Measurements from ENCODE around the gene RNLS.

Gene RNLS

DNA sequence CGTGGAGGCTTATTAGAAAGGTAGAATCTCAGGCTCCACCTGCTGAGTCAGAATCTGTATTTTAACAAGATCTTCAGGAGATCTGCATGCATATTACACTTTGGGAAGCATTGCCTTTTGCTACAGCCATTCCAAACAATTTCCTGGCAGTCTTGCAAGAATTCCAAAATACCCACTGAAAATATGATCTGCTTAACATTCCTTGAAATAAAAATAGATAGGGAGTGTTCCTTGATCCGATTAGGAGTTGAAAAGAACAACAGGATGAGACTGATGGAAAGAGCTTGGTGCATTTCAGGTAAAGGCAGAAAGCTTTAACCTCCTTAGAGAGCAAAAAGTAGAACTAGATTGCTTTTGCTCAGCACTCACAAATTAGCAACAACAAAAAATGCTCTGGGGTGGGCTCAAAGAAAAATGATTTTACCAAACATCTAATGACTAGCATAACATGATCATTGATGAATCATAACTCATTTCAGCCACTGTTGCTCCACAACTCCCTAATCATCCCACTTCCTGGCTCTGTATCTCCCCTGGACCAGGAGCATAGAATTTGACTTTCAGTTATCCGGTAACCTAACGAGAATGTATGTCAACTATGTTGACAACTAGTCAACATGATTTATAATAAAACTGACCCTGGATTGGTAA lies 115.2 kb downstream of the RNLS start:
- DNase-seq (ENCODE audit: low spot score), result no peak
- TF ChIP-seq, protein P1, sequence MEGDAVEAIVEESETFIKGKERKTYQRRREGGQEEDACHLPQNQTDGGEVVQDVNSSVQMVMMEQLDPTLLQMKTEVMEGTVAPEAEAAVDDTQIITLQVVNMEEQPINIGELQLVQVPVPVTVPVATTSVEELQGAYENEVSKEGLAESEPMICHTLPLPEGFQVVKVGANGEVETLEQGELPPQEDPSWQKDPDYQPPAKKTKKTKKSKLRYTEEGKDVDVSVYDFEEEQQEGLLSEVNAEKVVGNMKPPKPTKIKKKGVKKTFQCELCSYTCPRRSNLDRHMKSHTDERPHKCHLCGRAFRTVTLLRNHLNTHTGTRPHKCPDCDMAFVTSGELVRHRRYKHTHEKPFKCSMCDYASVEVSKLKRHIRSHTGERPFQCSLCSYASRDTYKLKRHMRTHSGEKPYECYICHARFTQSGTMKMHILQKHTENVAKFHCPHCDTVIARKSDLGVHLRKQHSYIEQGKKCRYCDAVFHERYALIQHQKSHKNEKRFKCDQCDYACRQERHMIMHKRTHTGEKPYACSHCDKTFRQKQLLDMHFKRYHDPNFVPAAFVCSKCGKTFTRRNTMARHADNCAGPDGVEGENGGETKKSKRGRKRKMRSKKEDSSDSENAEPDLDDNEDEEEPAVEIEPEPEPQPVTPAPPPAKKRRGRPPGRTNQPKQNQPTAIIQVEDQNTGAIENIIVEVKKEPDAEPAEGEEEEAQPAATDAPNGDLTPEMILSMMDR (IDR thresholded peaks at IDR 0.05; ENCODE audit: borderline replicate concordance, control extremely low read depth, extremely low read depth, insufficient read depth, missing control alignments), result no peak
- in situ Hi-C loops (cut with MboI; ENCODE audit: low sequenced_read_pairs, unreplicated experiment), result no loop called here

DNA sequence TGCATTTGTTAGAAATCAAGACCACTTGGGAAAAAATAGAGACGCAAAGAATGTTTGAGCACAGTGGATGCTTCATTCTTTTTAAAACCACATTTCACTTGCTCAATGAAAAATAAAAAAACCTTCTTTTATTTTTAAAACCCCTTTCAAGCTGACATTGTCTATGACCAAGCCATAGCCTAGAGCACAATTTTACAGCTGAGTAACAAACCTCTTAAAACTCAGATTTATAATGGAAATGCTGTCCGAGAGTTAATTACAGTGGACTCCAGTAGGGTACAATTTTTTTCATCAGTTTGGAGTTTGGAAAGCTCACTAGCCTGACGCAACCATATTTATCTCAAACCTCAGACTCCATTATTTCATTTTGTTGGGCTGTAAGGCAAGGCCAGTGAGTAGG lies 116.3 kb downstream of the RNLS start:
- in situ Hi-C loops (cut with MboI; ENCODE audit: low sequenced_read_pairs, unreplicated experiment), result no loop called here
- no peak for DNase-seq (ENCODE audit: low spot score)
- TF ChIP-seq, protein P1 (IDR thresholded peaks at IDR 0.05; ENCODE audit: borderline replicate concordance, control extremely low read depth, extremely low read depth, insufficient read depth, missing control alignments), result no peak

DNA sequence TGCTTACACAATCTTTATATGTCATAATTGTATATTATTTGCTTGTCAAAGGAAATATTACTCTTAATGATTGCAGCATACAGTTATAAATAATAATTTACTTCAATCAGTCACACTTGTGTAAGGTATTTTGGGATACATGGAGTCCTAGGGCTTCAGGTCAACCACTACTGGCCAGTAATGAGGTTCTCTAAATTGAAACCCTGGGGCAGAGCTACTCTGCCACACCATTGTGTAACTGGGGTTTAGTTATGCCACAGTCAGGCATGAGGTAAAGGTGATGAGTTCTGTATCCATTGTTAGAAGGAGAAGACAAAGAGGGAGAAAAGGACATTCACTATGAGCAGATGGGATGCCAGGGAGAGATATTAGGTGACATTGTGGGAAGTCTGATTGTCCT lies 117.4 kb downstream of the RNLS start:
- DNase-seq (ENCODE audit: low spot score), result no peak
- TF ChIP-seq, protein P1 (IDR thresholded peaks at IDR 0.05; ENCODE audit: borderline replicate concordance, control extremely low read depth, extremely low read depth, insufficient read depth, missing control alignments), result no peak
- in situ Hi-C loops (cut with MboI; ENCODE audit: low sequenced_read_pairs, unreplicated experiment), result no loop called here

DNA sequence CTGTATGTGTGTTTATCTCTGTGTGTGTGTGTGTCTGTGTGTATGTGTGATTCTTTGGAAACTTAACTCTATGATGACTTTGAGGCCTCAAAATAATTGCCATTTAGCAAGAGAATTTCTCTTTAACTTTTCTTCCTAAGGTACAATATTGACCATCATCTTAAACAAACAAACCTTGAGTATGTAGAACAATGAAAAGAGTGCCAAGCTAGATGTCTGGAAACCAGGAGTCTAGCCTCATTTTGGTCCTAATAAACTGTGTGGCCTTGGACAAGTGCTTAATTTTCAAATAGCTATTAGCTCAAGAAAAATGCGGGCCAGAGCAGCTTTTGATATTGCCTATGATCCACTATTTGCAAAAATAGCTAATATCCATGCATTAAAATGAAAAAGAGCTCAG lies 119.3 kb downstream of the RNLS start:
- no peak for DNase-seq (ENCODE audit: low spot score)
- in situ Hi-C loops (cut with MboI; ENCODE audit: low sequenced_read_pairs, unreplicated experiment), result no loop called here
- TF ChIP-seq, protein P1 (IDR thresholded peaks at IDR 0.05; ENCODE audit: borderline replicate concordance, control extremely low read depth, extremely low read depth, insufficient read depth, missing control alignments), result no peak

DNA sequence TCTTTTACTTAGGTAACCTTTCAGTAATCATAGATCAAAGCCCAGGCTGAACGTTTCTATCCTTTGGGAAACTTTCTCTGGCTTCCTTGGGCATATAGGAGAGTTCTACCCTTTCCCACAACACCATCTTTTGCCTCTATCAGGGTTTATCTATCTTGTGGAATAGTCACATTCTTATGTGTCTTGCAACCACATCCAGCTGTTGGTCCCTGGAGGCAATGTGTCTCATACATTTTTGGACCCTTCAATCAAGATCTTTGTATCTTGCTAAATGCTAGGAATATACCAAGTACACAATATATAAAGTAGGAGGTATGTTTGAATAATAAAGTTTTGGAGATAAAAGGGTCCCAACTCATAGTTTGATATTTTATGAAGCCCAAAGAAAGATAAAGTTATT lies 121.7 kb downstream of the RNLS start:
- no peak for DNase-seq (ENCODE audit: low spot score)
- in situ Hi-C loops (cut with MboI; ENCODE audit: low sequenced_read_pairs, unreplicated experiment), result no loop called here
- TF ChIP-seq, protein P1 (IDR thresholded peaks at IDR 0.05; ENCODE audit: borderline replicate concordance, control extremely low read depth, extremely low read depth, insufficient read depth, missing control alignments), result no peak

DNA sequence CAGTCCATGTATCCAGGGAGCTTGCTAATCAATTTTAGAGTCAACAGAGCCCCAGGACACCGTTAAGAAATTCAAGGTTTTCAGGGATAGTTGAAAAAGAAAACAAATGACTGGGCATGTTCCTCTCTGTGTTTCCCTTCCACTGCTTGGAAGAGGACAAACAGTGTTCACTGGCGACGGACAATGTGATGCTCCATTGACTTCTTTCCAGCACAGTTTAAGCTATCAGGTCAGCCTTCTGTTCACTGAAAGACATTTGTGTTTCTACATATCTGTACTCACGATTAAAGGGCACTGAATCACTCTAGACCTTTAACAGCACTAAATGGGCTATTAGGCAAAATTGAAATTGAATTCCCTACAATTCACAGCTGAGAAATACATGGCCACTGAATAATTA lies 123.6 kb downstream of the RNLS start:
- TF ChIP-seq, protein P1 (IDR thresholded peaks at IDR 0.05; ENCODE audit: borderline replicate concordance, control extremely low read depth, extremely low read depth, insufficient read depth, missing control alignments), result no peak

More for the DNA sequence above, 123.6 kb downstream of the RNLS start:
- DNase-seq (ENCODE audit: low spot score), result no peak
- in situ Hi-C loops (cut with MboI; ENCODE audit: low sequenced_read_pairs, unreplicated experiment), result no loop called here
